ENCODE results near the gene ATP10A. TPM values are rescaled to one million over a fixed set of nuclear protein-coding genes. Genes with fewer than 3 reads are reported as not detected.

The ATP10A gene
- total and polyA plus RNA-seq, 2 of the 8 experiments (the other 6 are each of a cell fraction or from before 2014, with no cell fraction given), result 2.0 to 2.8 TPM

GRCh38 chr15:25871403-25871802 is 8.3 kb upstream of the ATP10A start:
- POLR2A ChIA-PET (ENCODE audit: partially characterized antibody), result no interaction called here
- H3K79me1 ChIP-seq (ENCODE audit: low read depth, low read length), result no peaks in the 10 kb centered on the region
- no peak overlapping the region for H3K23ac ChIP-seq (ENCODE audit: insufficient read length)
- no peak overlapping the region for H2BK120ac ChIP-seq (replicated peaks; ENCODE audit: low read depth, low read length)
- H3K9ac ChIP-seq (replicated peaks in 1 of 4; ENCODE audit: extremely low read depth in 1 of 4, low read depth in 3 of 4, low read length in 3 of 4), result no peak overlapping the region
- no peak overlapping the region for H3K14ac ChIP-seq (ENCODE audit: insufficient read length)
- H3K4me3 ChIP-seq (ENCODE audit: extremely low read depth in 1 of 4, insufficient read depth in 2 of 4, low read depth in 3 of 4, low read length in 4 of 4), result no peak overlapping the region
- no peak overlapping the region for H2BK15ac ChIP-seq (ENCODE audit: low read length)
- H3K36me3 ChIP-seq (ENCODE audit: control insufficient read depth in 2 of 4, insufficient read depth in 4 of 4, low read length in 3 of 4), result no peaks in the 10 kb centered on the region
- no peaks in the 10 kb centered on the region for H3K9me3 ChIP-seq (ENCODE audit: insufficient read depth in 2 of 2, low read depth in 1 of 2, low read length in 1 of 2)
- H2AK5ac ChIP-seq (ENCODE audit: low read depth, low read length), result no peak overlapping the region
- FAIRE-seq (no peak), DNase-seq (ENCODE audit: low read depth in 1 of 2, low spot score in 2 of 2) (no peak)
- no peak overlapping the region for H2BK20ac ChIP-seq (ENCODE audit: low read length)
- H3K23me2 ChIP-seq (ENCODE audit: low read depth, low read length), result peaks cover 2% of the 10 kb centered on the region; the same call in 1 of the 2 replicates
- CTCF ChIA-PET (ENCODE audit: partially characterized antibody), result no interaction called here
- H4K8ac ChIP-seq (ENCODE audit: extremely low read depth, insufficient read depth, low read length), result no peak overlapping the region
- H3K27me3 ChIP-seq (replicated peaks in 1 of 4; ENCODE audit: control insufficient read depth in 3 of 4, extremely low read depth in 1 of 4, insufficient read depth in 3 of 4, low read length in 3 of 4), result peaks cover 0 to 1% (median 0%) of the 10 kb centered on the region in 4 experiments; a peak in 1 of 7 replicates
- H4K5ac ChIP-seq (ENCODE audit: insufficient read length, low read depth, low read length), result no peak overlapping the region
- no peak overlapping the region for H2BK12ac ChIP-seq (ENCODE audit: low read depth, low read length)
- H3K4ac ChIP-seq (replicated peaks; ENCODE audit: insufficient read length, low read depth, low read length), result no peak overlapping the region
- no peak overlapping the region for H3K4me2 ChIP-seq (ENCODE audit: insufficient read depth in 1 of 2, low read depth in 2 of 2, low read length in 2 of 2)
- peak overlapping the region; percentile 46 for H3K56ac ChIP-seq (replicated peaks; ENCODE audit: insufficient read length, low read depth, low read length)
- H2AFZ ChIP-seq (ENCODE audit: low read length), result no peak overlapping the region
- H3K79me2 ChIP-seq (ENCODE audit: control insufficient read depth in 1 of 2, insufficient read depth in 2 of 2, low read length in 2 of 2), result no peaks in the 10 kb centered on the region
- H3K4me1 ChIP-seq (replicated peaks in 1 of 4; ENCODE audit: control insufficient read depth in 3 of 4, insufficient read depth in 4 of 4, low read length in 3 of 4), result no peaks in the 10 kb centered on the region
- no peaks in the 10 kb centered on the region for H4K20me1 ChIP-seq (replicated peaks in 1 of 2; ENCODE audit: control insufficient read depth in 1 of 2, insufficient read depth in 2 of 2, low read length in 2 of 2)
- no peak for TF ChIP-seq SP1 (IDR thresholded peaks at IDR 0.05; ENCODE audit: low read depth, low read length)
- no peak for TF ChIP-seq ASH2L (IDR thresholded peaks at IDR 0.05; ENCODE audit: low read length)
- TF ChIP-seq YY1 (IDR thresholded peaks at IDR 0.05; ENCODE audit: low read depth, low read length), result no peak
- TF ChIP-seq SP2 (IDR thresholded peaks at IDR 0.05; ENCODE audit: low read length), result no peak
- no peak for TF ChIP-seq RAD21 (IDR thresholded peaks at IDR 0.05 in 1 of 2, conservative IDR thresholded peaks at IDR 0.05 in 1 of 2; ENCODE audit: low read depth in 2 of 2, low read length in 2 of 2)
- TF ChIP-seq RFX5 (IDR thresholded peaks at IDR 0.05; ENCODE audit: borderline replicate concordance, low read depth, low read length), result no peak
- no peak overlapping the region for H4K91ac ChIP-seq (replicated peaks; ENCODE audit: insufficient read length, low read length)
- no peak overlapping the region for H2BK5ac ChIP-seq (ENCODE audit: low read depth, low read length)
- H3K18ac ChIP-seq (ENCODE audit: extremely low read depth, low read length), result no peak overlapping the region
- H3K27ac ChIP-seq (ENCODE audit: low read depth, low read length), result no peak overlapping the region

All from H1 (cell line).